Left ventricle myocardium inferior (tissue), 1 donor: Measurements from ENCODE around the gene DCLK3. TPM values are rescaled to one million over a fixed set of nuclear protein-coding genes. Genes with fewer than 3 reads are reported as not detected.

Source experiments
- DNase-seq: peaks from one replicate; pipeline ENCODE4 v3.0.0-alpha.2; 2020
- H3K27ac ChIP-seq: fragments of 200-600 bp; replicated peaks from 2 replicates; pipeline ENCODE4 v1.8.0; 2021
- H3K27me3 ChIP-seq: fragments of 200-600 bp; 2 replicates; pipeline ENCODE4 v1.8.0; 2021; ENCODE audit warnings: low read depth
- H3K36me3 ChIP-seq: fragments of 200-600 bp; 2 replicates; pipeline ENCODE4 v1.8.0; 2021
- H3K4me1 ChIP-seq: fragments of 200-600 bp; 2 replicates; pipeline ENCODE4 v1.8.0; 2021
- H3K4me3 ChIP-seq: fragments of 200-600 bp; 2 replicates; pipeline ENCODE4 v1.8.0; 2021; ENCODE audit warnings: mild to moderate bottlenecking, moderate library complexity
- H3K9me3 ChIP-seq: fragments of 200-600 bp; replicated peaks from 2 replicates; pipeline ENCODE4 v1.8.0; 2021
- CTCF ChIP-seq: fragments of 200-600 bp; IDR thresholded peaks from 2 replicates; pipeline ENCODE4 v1.8.0; 2021; ENCODE audit warnings: antibody characterized with exemption, mild to moderate bottlenecking, borderline replicate concordance
- intact Hi-C: fragments of 100-400 bp; cut with micrococcal nuclease; formaldehyde crosslinking; loops from one replicate; pipeline ENCODE4 v1.11.0; 2022
- total RNA-seq: library from RNA; stranded (reverse); fragmentation: NEBNext Ultra II Directional; extraction: Animal tissue kit (Norgen Biotek cat#: 25700); gene quantifications from one replicate; pipeline ENCODE4 v1.2.1, GENCODE V29; 2021
- donor health status: DM: no; HTN: yes; CAD: no; lungs with severe emphysema.

DCLK3 gene
- total RNA-seq, 1 donor from 2014 or later, result 0.16 TPM

- no peak for TF ChIP-seq CTCF
- intact Hi-C loops, result no loop called here
- peaks cover under 1% of the 10 kb centered on the region for H3K9me3 ChIP-seq
Observed at GRCh38 chr3:36698314-36698713, 66.0 kb downstream of the DCLK3 start.

GRCh38 chr3:36697229-36698001 lies 66.9 kb downstream of the DCLK3 start:
- no peak for TF ChIP-seq CTCF
- Histone ChIP-seq H3K9me3 (peaks cover 6% of the 10 kb centered on the region), H3K4me1 (no peaks in the 10 kb centered on the region), H3K4me3 (no peak overlapping the region), H3K27me3 (no peaks in the 10 kb centered on the region), H3K36me3 (no peaks in the 10 kb centered on the region), H3K27ac (no peak overlapping the region)
- no peak for DNase-seq
- intact Hi-C loops, result no loop called here

More at GRCh38 chr3:36698314-36698713, 66.0 kb downstream of the DCLK3 start:
- no peaks in the 10 kb centered on the region for H3K4me1 ChIP-seq
- no peaks in the 10 kb centered on the region for H3K36me3 ChIP-seq
- no peaks in the 10 kb centered on the region for H3K27me3 ChIP-seq
- H3K4me3 ChIP-seq, result no peak overlapping the region
- no peak for DNase-seq
- no peak overlapping the region for H3K27ac ChIP-seq

DNA sequence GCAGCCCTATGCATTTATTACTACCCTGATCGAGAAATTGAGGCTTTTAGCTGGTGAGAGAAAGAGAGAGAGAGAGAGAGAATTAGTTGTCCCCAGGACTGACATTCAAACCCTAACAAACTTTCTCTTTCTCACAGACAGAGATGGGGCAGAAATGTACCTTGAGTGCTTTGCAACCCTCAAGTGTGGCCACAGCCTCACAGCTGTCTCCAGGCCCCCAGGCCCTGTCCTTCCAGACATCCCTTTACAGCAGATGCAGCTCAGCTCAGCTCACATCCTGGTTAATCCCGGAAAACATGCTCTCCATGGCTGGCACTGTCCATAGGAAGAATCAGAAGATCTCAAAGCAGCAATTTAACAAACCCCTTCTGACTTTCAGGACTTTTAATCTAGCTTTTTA lies 67.6 kb downstream of the DCLK3 start:
- no peaks in the 10 kb centered on the region for H3K27me3 ChIP-seq
- intact Hi-C loops, result no loop called here

GRCh38 chr3:36695769-36696137 lies 68.6 kb downstream of the DCLK3 start:
- H3K9me3 ChIP-seq, result peaks cover 6% of the 10 kb centered on the region

More for the DNA sequence above, 67.6 kb downstream of the DCLK3 start:
- H3K9me3 ChIP-seq, result peaks cover 6% of the 10 kb centered on the region
- H3K27ac ChIP-seq, result no peak overlapping the region
- no peaks in the 10 kb centered on the region for H3K36me3 ChIP-seq
- no peak overlapping the region for H3K4me3 ChIP-seq
- TF ChIP-seq CTCF, result no peak
- DNase-seq, result no peak
- no peaks in the 10 kb centered on the region for H3K4me1 ChIP-seq

DNA sequence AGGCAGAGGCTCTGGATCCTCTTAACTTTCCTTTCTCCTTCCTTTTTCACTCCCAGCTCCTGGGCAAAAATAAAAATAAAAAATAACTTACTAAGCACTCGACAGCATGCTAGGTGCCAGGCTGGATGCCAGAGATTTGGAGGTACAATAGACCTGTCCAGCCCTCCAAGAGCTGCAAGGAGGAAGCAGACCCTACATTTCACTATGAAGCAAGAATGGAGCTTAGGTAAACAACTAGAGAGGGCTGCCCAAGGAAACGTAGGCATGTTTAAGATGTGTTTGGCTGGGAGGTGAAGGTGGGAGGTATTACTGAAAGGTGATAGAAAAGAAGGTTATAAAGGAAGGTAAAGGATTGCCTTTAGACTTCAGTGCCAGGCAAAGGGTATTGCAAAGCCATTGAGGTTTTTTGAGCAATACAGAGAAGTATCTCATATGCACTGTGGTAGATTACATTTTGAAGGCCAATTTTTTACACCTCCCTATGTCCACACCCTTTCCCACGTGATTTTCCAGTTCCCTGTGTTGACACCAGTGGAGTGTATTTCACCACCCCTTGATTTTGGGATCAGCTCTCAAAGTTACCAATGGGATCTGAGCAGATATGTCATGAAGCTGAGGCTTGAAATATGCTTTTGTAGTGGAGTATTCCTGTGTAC lies 69.1 kb downstream of the DCLK3 start:
- peaks cover 6% of the 10 kb centered on the region for H3K9me3 ChIP-seq
- TF ChIP-seq CTCF, result no peak
- intact Hi-C loops, result no loop called here

More at GRCh38 chr3:36695769-36696137, 68.6 kb downstream of the DCLK3 start:
- intact Hi-C loops, result no loop called here
- no peaks in the 10 kb centered on the region for H3K4me1 ChIP-seq
- no peaks in the 10 kb centered on the region for H3K27me3 ChIP-seq
- H3K27ac ChIP-seq, result no peak overlapping the region
- no peaks in the 10 kb centered on the region for H3K36me3 ChIP-seq
- no peak for TF ChIP-seq CTCF
- no peak overlapping the region for H3K4me3 ChIP-seq
- no peak for DNase-seq

More for the DNA sequence above, 69.1 kb downstream of the DCLK3 start:
- no peaks in the 10 kb centered on the region for H3K36me3 ChIP-seq
- no peak for DNase-seq
- no peaks in the 10 kb centered on the region for H3K27me3 ChIP-seq
- H3K4me3 ChIP-seq, result no peak overlapping the region
- H3K27ac ChIP-seq, result no peak overlapping the region
- no peaks in the 10 kb centered on the region for H3K4me1 ChIP-seq
